Measurements from ENCODE around the gene SMIM23. TPM values are rescaled to one million over a fixed set of nuclear protein-coding genes. Genes with fewer than 3 reads are reported as not detected.

The SMIM23 gene
- total RNA-seq, 1 experiment from 2014 or later, result not detected

DNA sequence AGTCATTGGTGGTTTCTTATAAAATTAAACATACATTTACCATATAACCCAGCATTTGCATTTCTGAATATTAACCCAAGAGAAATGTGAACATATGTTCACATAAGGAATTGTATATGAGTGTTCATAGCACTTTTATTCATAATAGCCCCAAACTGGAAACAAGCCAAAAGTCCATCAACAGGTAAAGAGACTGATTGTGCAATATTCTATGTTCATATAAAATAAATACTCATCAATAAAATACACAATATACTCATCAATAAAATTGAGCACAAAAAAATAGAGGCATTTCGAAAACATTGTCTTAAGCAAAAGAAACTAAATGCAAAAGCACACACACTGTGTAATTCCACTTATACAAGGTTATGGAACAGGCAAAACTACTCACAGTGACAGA, 3.7 kb downstream of the SMIM23 start:
- Histone ChIP-seq H3K9me3 (ENCODE audit: control insufficient read depth, insufficient read depth, low read depth, low read length) (no peaks in the 10 kb centered on the region), H3K4me3 (ENCODE audit: low read depth in 2 of 2, low read length in 2 of 2) (no peak overlapping the region), H3K27me3 (ENCODE audit: control insufficient read depth, insufficient read depth, low read length) (no peaks in the 10 kb centered on the region), H3K4me1 (ENCODE audit: control insufficient read depth, insufficient read depth, low read length) (no peaks in the 10 kb centered on the region), H3K36me3 (ENCODE audit: control insufficient read depth, insufficient read depth, low read length) (no peaks in the 10 kb centered on the region), H3K27ac (ENCODE audit: low read length) (no peak overlapping the region)
- in situ Hi-C loops (cut with HindIII; ENCODE audit: low pct_unique_long_range_greater_than_20kb, low sequenced_read_pairs) (no loop called here), intact Hi-C loops (cut with micrococcal nuclease; ENCODE audit: unreplicated experiment) (no loop called here)
- BruUV-seq (replicated peaks), result no TSS peak
- CTCF ChIA-PET, result no interaction called here
- DNase-seq (ENCODE audit: low read depth, low spot score) (no peak), ATAC-seq (no peak)
- TF ChIP-seq, protein P1, sequence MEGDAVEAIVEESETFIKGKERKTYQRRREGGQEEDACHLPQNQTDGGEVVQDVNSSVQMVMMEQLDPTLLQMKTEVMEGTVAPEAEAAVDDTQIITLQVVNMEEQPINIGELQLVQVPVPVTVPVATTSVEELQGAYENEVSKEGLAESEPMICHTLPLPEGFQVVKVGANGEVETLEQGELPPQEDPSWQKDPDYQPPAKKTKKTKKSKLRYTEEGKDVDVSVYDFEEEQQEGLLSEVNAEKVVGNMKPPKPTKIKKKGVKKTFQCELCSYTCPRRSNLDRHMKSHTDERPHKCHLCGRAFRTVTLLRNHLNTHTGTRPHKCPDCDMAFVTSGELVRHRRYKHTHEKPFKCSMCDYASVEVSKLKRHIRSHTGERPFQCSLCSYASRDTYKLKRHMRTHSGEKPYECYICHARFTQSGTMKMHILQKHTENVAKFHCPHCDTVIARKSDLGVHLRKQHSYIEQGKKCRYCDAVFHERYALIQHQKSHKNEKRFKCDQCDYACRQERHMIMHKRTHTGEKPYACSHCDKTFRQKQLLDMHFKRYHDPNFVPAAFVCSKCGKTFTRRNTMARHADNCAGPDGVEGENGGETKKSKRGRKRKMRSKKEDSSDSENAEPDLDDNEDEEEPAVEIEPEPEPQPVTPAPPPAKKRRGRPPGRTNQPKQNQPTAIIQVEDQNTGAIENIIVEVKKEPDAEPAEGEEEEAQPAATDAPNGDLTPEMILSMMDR (IDR thresholded peaks at IDR 0.05), result no peak
- TF ChIP-seq SIN3A (IDR thresholded peaks at IDR 0.05; ENCODE audit: borderline replicate concordance, insufficient read depth, low read depth, low read length), result no peak
- TF ChIP-seq POLR2AphosphoS5 (IDR thresholded peaks at IDR 0.05; ENCODE audit: low read depth, low read length), result no peak
- TF ChIP-seq, protein P2, sequence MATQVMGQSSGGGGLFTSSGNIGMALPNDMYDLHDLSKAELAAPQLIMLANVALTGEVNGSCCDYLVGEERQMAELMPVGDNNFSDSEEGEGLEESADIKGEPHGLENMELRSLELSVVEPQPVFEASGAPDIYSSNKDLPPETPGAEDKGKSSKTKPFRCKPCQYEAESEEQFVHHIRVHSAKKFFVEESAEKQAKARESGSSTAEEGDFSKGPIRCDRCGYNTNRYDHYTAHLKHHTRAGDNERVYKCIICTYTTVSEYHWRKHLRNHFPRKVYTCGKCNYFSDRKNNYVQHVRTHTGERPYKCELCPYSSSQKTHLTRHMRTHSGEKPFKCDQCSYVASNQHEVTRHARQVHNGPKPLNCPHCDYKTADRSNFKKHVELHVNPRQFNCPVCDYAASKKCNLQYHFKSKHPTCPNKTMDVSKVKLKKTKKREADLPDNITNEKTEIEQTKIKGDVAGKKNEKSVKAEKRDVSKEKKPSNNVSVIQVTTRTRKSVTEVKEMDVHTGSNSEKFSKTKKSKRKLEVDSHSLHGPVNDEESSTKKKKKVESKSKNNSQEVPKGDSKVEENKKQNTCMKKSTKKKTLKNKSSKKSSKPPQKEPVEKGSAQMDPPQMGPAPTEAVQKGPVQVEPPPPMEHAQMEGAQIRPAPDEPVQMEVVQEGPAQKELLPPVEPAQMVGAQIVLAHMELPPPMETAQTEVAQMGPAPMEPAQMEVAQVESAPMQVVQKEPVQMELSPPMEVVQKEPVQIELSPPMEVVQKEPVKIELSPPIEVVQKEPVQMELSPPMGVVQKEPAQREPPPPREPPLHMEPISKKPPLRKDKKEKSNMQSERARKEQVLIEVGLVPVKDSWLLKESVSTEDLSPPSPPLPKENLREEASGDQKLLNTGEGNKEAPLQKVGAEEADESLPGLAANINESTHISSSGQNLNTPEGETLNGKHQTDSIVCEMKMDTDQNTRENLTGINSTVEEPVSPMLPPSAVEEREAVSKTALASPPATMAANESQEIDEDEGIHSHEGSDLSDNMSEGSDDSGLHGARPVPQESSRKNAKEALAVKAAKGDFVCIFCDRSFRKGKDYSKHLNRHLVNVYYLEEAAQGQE (IDR thresholded peaks at IDR 0.05; ENCODE audit: insufficient read depth in 1 of 2, low read depth in 2 of 2, low read length in 1 of 2), result no peak
- TF ChIP-seq TCF7L2 (IDR thresholded peaks at IDR 0.05; ENCODE audit: low read depth, low read length), result no peak
- POLR2A ChIA-PET, result no interaction called here

DNA sequence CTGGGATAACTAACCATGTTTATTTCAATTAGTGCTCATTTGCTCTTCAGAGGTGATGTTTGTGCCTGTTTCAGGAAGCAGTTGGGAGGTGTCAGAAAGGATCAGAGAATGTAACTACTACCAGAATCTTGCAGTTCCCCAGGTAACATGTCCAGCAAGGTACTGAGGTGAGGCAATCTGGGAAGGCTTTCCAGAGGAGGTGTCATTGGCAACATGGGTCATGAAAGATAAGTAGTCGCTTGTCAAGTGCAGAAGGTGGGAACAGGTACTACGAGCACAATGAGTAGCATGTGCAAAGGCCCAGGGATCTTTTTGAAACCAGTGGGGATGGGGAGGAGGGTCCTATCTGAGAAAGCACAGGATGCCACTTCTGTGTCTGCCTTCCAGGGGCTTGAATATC, 4.8 kb downstream of the SMIM23 start:
- H3K27me3 ChIP-seq (ENCODE audit: control insufficient read depth, insufficient read depth, low read length), result 0 out of 2 replicates have a peak, but pooled peaks cover 2% of the 10 kb centered on the region
- ChIA-PET POLR2A (no interaction called here), CTCF (no interaction called here)
- H3K36me3 ChIP-seq (ENCODE audit: control insufficient read depth, insufficient read depth, low read length), result no peaks in the 10 kb centered on the region
- DNase-seq (ENCODE audit: low read depth, low spot score) (no peak), ATAC-seq (no peak)
- no peak for TF ChIP-seq TCF7L2 (IDR thresholded peaks at IDR 0.05; ENCODE audit: low read depth, low read length)
- no peak for TF ChIP-seq POLR2AphosphoS5 (IDR thresholded peaks at IDR 0.05; ENCODE audit: low read depth, low read length)
- TF ChIP-seq, protein P1 (IDR thresholded peaks at IDR 0.05), result no peak
- no peak for TF ChIP-seq SIN3A (IDR thresholded peaks at IDR 0.05; ENCODE audit: borderline replicate concordance, insufficient read depth, low read depth, low read length)
- TF ChIP-seq, protein P2 (IDR thresholded peaks at IDR 0.05; ENCODE audit: insufficient read depth in 1 of 2, low read depth in 2 of 2, low read length in 1 of 2), result no peak
- BruUV-seq (replicated peaks), result no TSS peak
- no peaks in the 10 kb centered on the region for H3K4me1 ChIP-seq (ENCODE audit: control insufficient read depth, insufficient read depth, low read length)
- intact Hi-C loops (cut with micrococcal nuclease; ENCODE audit: unreplicated experiment), result no loop called here
- H3K27ac ChIP-seq (ENCODE audit: low read length), result no peak overlapping the region
- in situ Hi-C loops (cut with HindIII; ENCODE audit: low pct_unique_long_range_greater_than_20kb, low sequenced_read_pairs), result no loop called here
- no peak overlapping the region for H3K4me3 ChIP-seq (ENCODE audit: low read depth in 2 of 2, low read length in 2 of 2)
- H3K9me3 ChIP-seq (ENCODE audit: control insufficient read depth, insufficient read depth, low read depth, low read length), result no peaks in the 10 kb centered on the region
